HUDEP-2 (cell line): ENCODE results near the gene IVD.

ENCODE experiments used
- DNase-seq, 76 experiments: peaks; one replicate each; lab custom pipeline; 2025; ENCODE audit not compliant: unreplicated experiment in 76 of 76; lab: John Stamatoyannopoulos, UW

IVD gene

DNA sequence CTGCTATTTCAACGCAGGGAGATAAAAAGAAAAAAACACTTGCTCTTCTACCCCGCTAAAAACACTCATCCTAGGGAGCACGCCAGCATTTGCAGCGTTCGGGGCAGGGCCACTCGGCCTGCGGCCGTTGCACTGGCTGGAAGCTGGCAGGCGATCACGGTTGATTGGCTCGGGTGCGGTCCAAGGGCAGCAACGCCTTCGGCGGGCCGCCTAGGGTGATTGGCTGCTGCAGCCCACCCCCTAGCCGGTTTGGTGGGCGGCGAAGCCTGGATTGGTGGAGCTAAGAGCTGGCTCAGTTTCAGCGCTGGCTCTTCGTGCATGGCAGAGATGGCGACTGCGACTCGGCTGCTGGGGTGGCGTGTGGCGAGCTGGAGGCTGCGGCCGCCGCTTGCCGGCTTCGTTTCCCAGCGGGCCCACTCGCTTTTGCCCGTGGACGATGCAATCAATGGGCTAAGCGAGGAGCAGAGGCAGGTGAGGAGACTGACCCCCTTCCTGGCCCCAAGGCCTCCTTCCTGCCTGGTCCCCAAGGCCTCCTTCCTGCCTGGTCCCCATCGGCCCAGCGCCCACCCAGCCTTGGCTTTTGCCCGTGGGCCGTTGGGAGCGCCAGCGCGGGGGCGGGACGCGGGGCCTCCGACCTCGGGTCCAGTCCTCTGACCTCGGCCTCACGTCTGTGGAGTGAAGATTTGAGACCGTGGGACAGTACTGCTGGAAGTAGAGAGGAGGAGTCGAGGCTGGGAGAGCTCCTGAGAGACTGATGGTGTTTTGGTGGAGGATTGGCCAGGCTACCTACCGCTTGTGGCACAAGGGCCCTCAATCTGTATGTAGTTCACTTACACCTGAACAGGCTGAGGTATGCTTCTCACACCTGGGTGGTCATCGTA is at the start of gene IVD:
Gene IVD, plus strand, starts transcription at position 295 of the 881 bp plus-strand sequence. Its CDS starts 33 bp downstream, at position 328.
- peak in 75 of 76 experiments; percentile 47 to 97 (median 93) for DNase-seq

DNA sequence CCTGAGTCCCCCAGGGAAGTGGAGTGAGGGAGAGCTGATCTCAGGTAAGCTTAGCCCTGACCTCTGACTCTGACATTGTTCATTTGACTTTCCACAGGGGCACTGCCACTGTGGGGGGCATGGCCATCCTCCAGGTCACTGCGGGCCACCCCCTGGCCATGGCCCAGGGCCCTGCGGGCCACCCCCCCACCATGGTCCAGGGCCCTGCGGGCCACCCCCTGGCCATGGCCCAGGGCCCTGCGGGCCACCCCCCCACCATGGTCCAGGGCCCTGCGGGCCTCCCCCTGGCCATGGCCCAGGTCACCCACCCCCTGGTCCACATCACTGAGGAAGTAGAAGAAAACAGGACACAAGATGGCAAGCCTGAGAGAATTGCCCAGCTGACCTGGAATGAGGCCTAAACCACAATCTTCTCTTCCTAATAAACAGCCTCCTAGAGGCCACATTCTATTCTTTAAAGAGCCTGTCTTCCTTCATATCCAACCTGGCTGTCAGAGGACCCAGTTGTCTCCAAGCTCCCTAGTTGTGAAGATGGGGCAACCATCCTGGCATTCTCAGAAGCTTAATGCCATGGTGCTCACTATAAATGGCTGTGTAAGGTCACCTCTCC is 49.5 kb upstream of the IVD start:
- DNase-seq = no peak

- DNase-seq = no peak
These were observed 48.3 kb upstream of the IVD start for GRCh38 chr15:40357246-40357645.

DNA sequence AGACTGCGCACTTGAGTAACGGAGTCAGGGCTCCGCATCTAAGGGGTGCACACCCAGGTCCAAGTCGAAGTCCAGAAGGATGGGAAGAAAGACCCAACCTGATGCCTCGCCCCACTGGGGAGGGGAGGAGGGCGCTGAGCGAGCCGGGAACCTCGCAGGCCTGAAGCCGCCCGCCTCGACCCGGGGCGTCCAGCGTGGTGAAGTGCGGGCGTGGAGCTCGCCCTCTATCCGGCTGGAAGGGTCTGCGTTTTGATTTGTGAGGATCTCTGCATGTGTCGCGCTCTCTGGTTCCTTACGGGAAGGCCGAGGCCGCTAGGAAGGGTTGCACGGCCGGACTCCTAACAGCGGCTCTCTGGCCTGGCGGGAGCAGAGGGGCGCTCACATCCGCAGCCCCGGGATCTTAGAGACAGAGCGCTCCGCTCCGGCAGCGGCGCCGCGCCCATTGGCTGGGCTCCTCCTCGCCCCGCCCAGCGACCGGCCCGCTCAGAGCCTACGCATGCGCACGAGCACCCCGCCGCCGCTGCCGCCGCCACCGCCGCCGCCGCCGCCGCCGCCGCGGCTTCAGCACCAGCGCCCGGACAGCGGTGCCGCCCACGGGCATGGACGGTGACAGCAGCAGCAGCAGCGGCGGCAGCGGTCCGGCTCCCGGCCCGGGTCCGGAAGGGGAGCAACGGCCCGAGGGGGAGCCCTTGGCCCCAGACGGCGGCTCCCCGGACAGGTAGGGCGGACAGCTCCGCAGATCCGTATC is 47.7 kb upstream of the IVD start, which contains the start of gene DISP2:
Gene DISP2, plus strand, starts transcription at position 497 of the 748 bp plus-strand sequence. Its CDS starts 103 bp downstream, at position 600.
- DNase-seq = peak in 72 of 76 experiments; percentile 13 to 91 (median 78)

GRCh38 chr15:40358471-40359353 is 46.9 kb upstream of the IVD start:
- no peak for DNase-seq

- no peak for DNase-seq
These were observed 45.6 kb upstream of the IVD start for GRCh38 chr15:40360015-40360414.

DNA sequence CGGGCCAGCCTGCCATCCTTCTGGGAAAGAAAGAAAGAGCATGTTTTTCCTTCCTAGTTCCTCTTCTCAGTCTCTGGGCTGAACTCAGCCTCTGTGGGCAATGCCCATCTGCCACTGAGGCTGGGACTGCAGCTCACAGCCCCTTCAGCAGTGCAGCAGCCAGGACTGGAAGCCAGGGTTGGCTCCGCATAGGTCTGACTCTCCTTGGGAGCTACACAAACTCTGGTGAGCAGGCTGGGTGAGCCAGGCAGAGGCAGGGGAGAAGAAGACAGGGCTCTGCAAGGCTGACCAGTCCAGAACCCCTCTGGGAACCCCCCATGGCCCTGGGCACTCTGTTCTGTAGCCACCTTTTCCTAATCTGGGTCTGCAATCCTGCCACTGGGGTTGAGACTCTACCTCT is 44.0 kb upstream of the IVD start:
- DNase-seq = no peak

- DNase-seq = no peak
These were observed 42.0 kb upstream of the IVD start for GRCh38 chr15:40363611-40364010.

- peak in 25 of 76 experiments; percentile 5 to 54 (median 23) for DNase-seq
These were observed 41.3 kb upstream of the IVD start for GRCh38 chr15:40364251-40364650.

DNA sequence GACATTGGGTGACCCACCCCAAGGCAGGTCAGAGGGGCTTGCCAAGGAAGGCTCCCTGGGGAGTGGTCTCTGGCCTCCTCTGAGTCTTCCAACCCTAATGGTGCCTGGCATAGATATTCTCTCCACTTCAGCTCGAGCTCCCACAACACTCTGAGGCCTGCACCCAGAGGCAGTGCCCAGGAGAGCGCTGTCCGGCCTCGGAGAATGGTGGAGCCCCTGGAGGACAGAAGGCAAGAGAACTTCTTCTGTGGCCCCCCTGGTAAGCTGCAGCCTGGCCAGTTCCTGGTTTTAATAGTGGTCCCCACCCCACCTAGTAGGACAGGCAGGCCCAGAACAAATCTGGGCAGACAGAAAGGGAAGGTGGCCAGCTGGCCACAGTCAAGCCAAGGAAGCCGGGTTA is 40.6 kb upstream of the IVD start:
- no peak for DNase-seq

GRCh38 chr15:40365624-40366456 is 39.8 kb upstream of the IVD start:
- DNase-seq = no peak

DNA sequence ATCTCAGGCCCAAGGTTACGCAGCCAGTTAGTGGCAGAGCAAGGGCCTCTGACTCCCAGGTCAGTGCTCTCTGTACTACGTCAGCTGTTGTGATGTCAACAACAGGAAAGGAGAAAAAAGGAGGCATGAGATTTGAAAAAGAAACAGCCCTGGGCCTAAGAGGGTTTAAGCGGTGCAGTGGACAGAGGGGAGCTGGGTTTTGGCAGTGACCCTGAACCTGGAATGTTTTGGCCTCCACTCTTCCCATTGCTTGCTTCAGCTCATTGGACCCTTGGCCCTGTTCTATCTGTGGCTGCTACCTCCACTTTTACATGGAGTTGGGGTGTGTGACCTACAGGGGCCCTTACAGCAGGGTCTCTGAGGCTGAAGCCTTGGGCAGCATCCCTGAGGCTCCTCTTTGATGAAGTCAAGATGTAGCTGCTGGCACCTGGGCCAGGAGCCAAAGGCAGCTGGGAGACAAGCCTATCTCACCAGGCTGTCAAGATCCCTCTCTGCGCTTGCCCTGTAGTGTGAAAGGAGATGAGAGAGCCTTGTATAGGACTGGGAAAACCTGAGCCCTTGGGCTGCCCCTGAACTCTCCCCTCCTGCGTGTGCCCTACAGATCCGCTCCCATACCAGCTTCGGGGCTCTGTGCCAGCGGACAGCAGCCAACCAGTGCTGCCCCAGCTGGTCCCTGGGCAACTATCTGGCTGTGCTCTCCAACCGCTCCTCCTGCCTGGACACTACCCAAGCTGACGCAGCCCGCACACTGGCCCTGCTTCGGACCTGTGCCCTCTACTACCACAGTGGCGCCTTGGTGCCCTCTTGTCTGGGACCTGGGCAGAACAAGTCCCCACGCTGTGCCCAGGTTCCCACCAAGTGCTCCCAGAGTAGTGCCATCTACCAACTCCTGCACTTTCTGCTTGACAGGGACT is 38.9 kb upstream of the IVD start:
- DNase-seq = peak in 63 of 76 experiments; percentile 12 to 84 (median 50)

GRCh38 chr15:40367371-40367685 is 38.3 kb upstream of the IVD start:
- DNase-seq = no peak

- DNase-seq = peak in 73 of 76 experiments; percentile 27 to 91 (median 80)
These were observed 37.6 kb upstream of the IVD start for GRCh38 chr15:40367686-40368611.

- DNase-seq = no peak
These were observed 36.7 kb upstream of the IVD start for GRCh38 chr15:40368719-40369473.

DNA sequence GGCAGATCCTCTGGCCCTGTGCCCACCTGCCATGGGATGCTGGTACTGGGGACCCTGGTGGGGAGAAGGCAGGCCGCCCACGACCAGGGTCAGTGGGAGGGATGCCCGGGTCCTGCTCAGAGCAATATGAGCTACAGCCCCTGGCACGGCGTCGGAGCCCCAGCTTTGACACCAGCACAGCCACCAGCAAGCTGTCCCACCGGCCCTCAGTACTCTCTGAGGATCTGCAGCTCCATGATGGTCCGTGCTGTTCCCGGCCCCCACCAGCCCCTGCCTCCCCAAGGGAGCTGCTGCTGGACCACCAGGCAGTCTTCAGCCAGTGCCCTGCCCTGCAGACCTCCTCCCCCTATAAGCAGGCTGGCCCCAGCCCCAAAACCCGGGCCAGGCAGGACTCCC is 36.1 kb upstream of the IVD start:
- no peak for DNase-seq

DNA sequence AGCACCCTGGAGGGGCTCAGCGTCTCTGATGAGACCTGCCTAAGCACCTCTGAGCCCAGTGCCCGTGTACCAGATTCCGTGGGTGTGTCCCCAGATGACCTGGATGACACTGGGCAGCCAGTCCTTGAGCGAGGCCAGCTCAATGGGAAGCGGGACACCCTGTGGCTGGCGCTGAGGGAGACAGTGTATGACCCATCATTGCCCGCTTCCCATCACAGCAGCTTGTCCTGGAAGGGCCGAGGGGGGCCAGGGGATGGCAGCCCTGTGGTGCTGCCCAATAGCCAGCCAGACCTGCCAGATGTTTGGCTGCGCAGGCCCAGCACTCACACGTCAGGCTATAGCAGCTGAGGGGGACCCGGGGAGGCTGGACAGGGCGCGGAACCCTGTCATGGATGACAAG is 35.6 kb upstream of the IVD start:
- no peak for DNase-seq
